Inferior parietal cortex (tissue), 1 donor: ENCODE data around the gene CABYR.

Source experiments
- DNase-seq: peaks from one replicate; pipeline ENCODE4 v3.0.0-alpha.2; 2016; ENCODE audit errors: extremely low spot score

Gene CABYR

GRCh38 chr18:24138789-24139616 lies at the start of gene CABYR:
CABYR (plus strand) TSS chr18:24139062; CDS start chr18:24143115, 4,053 bp downstream.
- DNase-seq, result peak; percentile 85

GRCh38 chr18:24089076-24089475 lies 49.8 kb upstream of the CABYR start:
- peak; percentile 29 for DNase-seq

- DNase-seq, result no peak
These were observed 49.1 kb upstream of the CABYR start for GRCh38 chr18:24089515-24090337.

GRCh38 chr18:24090876-24091275 lies 48.0 kb upstream of the CABYR start:
- DNase-seq, result no peak

- DNase-seq, result no peak
These were observed 44.3 kb upstream of the CABYR start for GRCh38 chr18:24094561-24094960.

GRCh38 chr18:24095976-24096375 lies 42.9 kb upstream of the CABYR start:
- no peak for DNase-seq

GRCh38 chr18:24103320-24104021 lies 35.4 kb upstream of the CABYR start:
- DNase-seq, result no peak

- DNase-seq, result no peak
These were observed 34.4 kb upstream of the CABYR start for GRCh38 chr18:24104486-24104885.

GRCh38 chr18:24108641-24109040 lies 30.2 kb upstream of the CABYR start:
- no peak for DNase-seq

- DNase-seq, result no peak
These were observed 26.9 kb upstream of the CABYR start for GRCh38 chr18:24111936-24112335.

- DNase-seq, result no peak
These were observed 26.4 kb upstream of the CABYR start for GRCh38 chr18:24112464-24112863.

GRCh38 chr18:24112874-24113615 lies 25.8 kb upstream of the CABYR start:
- no peak for DNase-seq

GRCh38 chr18:24114924-24115549 lies 23.8 kb upstream of the CABYR start:
- no peak for DNase-seq

- DNase-seq, result no peak
These were observed 23.2 kb upstream of the CABYR start for GRCh38 chr18:24115628-24116027.

- DNase-seq, result peak; percentile 91
These were observed 19.9 kb upstream of the CABYR start for GRCh38 chr18:24118750-24119577.

- DNase-seq, result no peak
These were observed 18.2 kb upstream of the CABYR start for GRCh38 chr18:24120676-24121075.

GRCh38 chr18:24121625-24122024 lies 17.2 kb upstream of the CABYR start:
- DNase-seq, result no peak

GRCh38 chr18:24126155-24126961 lies 12.5 kb upstream of the CABYR start:
- no peak for DNase-seq

- DNase-seq, result no peak
These were observed 11.1 kb upstream of the CABYR start for GRCh38 chr18:24127735-24128134.
